B cell (primary cell): ENCODE measurements around the gene CD63.

ENCODE experiments used
- EZH2 ChIP-seq: IDR thresholded peaks from 2 replicates; pipeline ENCODE4 v1.6.1; 2012; ENCODE audit warnings: borderline replicate concordance, low read depth, mild to moderate bottlenecking, moderate library complexity, low read length; ENCODE audit not compliant: insufficient read depth, poor library complexity, severe bottlenecking
- TF ChIP-seq, protein P1 (sequence below): fragments of 200-600 bp; IDR thresholded peaks from one replicate; pipeline ENCODE4 v1.8.0; 2022; ENCODE audit warnings: antibody characterized with exemption, mild to moderate bottlenecking

DNA sequence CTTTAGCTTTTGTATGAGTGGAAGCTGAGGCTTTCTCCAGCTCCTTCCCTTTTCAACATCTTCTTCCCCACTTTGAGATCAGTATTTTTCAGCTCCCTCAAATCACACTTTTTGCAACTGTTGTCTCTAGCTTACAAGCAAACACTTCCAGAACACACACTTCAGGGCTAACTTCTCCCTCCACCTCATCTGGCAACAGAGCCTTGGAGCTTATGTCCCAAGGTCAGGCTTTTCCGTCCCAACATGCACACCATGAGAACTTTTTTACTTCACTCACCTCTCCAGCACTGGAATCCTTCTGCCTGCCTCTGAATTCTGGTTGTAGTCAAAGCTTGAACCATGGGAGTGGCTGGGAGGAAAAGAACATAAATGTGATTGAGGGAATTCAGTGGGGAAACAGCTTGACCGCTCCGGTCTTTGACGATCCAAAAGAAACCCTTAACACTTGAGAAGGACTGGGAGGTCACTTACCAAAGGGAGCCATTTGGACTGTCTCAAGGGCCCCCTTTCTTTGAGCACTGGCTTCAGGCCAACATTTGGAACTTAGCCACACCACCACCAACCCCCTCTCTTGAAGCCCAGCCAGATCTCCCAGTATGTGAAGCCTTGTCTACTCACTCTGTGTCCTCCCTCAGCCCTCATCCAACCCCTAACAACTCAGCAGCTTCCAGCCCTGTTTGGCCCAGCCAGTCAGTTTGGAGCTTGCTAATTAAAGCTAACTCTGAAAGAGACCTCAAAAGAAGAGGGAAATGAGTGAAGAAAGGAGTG lies 16.8 kb downstream of the CD63 start:
- TF ChIP-seq, protein P1, sequence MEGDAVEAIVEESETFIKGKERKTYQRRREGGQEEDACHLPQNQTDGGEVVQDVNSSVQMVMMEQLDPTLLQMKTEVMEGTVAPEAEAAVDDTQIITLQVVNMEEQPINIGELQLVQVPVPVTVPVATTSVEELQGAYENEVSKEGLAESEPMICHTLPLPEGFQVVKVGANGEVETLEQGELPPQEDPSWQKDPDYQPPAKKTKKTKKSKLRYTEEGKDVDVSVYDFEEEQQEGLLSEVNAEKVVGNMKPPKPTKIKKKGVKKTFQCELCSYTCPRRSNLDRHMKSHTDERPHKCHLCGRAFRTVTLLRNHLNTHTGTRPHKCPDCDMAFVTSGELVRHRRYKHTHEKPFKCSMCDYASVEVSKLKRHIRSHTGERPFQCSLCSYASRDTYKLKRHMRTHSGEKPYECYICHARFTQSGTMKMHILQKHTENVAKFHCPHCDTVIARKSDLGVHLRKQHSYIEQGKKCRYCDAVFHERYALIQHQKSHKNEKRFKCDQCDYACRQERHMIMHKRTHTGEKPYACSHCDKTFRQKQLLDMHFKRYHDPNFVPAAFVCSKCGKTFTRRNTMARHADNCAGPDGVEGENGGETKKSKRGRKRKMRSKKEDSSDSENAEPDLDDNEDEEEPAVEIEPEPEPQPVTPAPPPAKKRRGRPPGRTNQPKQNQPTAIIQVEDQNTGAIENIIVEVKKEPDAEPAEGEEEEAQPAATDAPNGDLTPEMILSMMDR = no peak
- no peak for TF ChIP-seq EZH2
